GM13976 (cell line): ENCODE results near the gene DLEC1.

ENCODE experiments used
- DNase-seq: peaks from one replicate; pipeline ENCODE4 v3.0.0; 2012; ENCODE audit warnings: low spot score
- CTCF ChIP-seq: IDR thresholded peaks from 2 replicates; pipeline ENCODE4 v1.5.1; 2012; ENCODE audit warnings: borderline replicate concordance, mild to moderate bottlenecking; ENCODE audit not compliant: insufficient read depth; ENCODE audit errors: extremely low read depth, missing control alignments, control extremely low read depth
- in situ Hi-C: fragments of 300-500 bp; cut with MboI; formaldehyde crosslinking; loops from one replicate; pipeline ENCODE4 v1.12.0; 2022; ENCODE audit warnings: low sequenced_read_pairs, mixed read lengths, inconsistent platforms; ENCODE audit not compliant: unreplicated experiment

Gene DLEC1

DNA sequence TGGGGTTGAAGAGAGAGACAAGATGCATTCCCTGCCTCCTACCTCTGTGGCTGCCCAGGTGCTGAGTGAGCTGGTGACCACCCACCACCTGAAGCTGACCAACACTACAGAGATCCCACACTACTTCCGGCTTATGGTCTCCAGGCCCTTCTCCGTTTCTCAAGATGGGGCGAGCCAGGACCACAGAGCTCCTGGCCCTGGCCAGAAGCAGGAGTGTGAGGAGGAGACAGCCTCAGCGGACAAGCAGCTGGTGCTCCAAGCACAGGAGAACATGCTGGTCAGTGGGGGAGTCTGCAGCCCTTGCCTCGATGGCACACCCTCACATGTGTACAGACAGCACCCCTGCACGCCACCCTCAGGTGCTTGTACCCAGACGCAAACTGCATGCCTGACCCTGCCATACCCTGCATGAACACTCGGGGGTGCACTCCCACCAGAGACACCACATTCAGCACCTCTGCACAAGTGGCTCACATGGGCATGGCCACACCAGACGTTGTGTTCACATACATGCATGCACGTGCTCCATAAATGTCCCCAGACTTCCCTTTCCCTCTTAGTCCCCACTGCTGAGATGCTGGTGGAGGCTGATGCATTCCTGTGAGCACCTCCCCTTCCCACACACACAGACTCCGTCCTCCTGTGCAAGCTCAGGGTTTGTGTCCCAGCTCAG, 78.9 kb downstream of the DLEC1 start:
- DNase-seq = peak; percentile 87
- peak; percentile 62 for TF ChIP-seq CTCF
- in situ Hi-C loops = no loop called here

DNA sequence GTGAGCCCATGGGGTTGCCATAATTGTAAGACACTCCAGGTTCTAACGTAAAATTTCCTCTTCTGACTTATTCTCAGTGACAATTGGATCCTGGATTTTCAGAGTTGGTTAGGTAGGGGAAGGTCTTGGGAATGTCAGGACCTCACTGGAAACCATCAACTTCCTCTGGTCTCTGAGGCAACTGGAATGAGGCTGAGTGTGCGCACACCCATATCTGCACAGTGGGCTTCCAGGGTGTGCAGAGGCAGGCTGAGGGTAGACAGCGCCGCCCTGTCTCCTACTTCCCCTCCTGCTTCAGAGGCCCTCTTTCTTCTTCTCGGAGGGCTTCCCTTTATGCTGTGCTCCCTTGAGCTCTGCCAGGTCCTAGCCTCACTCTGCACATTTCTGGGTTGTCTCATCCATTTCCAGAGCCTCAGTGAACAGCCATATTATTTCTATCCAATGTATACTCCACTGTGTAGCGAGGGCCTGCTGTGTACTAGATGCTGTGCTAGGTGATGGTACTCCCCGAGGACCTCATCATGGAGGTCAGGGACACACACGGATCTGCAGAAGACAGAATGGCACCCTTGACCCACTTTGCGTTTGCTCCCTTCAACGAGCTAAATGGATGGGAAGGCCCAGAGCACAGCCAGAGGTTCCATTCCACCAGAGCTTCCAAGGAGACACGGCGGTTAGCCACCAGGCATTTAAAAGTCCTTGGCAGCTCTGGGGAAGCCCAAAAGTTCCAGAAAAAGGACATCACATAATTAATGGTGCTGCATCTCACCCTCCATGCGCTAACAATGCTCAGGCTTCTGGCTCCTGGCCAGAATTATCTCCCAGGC, 79.6 kb downstream of the DLEC1 start:
- no peak for DNase-seq
- in situ Hi-C loops = no loop called here
- no peak for TF ChIP-seq CTCF

- in situ Hi-C loops = no loop called here
- TF ChIP-seq CTCF = no peak
- no peak for DNase-seq
These were observed 80.2 kb downstream of the DLEC1 start for GRCh38 chr3:38119248-38119544.

GRCh38 chr3:38119821-38120692, 81.0 kb downstream of the DLEC1 start:
- no peak for DNase-seq
- no peak for TF ChIP-seq CTCF
- in situ Hi-C loops = no loop called here

- in situ Hi-C loops = no loop called here
- no peak for TF ChIP-seq CTCF
- DNase-seq = no peak
These were observed 81.9 kb downstream of the DLEC1 start for GRCh38 chr3:38120693-38121450.

DNA sequence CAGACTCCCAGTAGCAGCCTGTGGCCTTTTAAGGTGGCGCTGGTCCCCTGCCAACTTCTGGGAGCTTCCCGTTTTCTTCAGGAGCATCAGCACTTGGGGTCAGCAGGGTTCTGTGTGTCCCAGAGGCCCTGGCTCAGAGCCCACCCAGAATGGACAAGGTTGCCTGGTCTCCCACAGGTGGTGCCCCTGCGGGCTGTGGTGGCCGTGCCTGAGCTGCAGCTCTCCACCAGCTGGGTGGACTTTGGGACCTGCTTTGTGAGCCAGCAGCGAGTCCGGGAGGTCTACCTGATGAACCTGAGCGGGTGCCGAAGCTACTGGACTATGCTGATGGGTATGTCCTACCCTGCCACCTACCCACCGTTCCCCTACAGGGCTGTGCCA, 82.4 kb downstream of the DLEC1 start:
- DNase-seq = no peak
- TF ChIP-seq CTCF = no peak
- in situ Hi-C loops = no loop called here
